OCI-LY3 (cell line): ENCODE measurements around the gene RING1.

Source experiments
- EZH2phosphoT487 ChIP-seq: fragments of 200-600 bp; shearing (Covaris generic); IDR thresholded peaks from 2 replicates; pipeline ENCODE4 v1.6.1; 2018; ENCODE audit warnings: antibody characterized with exemption, mixed run types, low read depth
- TF ChIP-seq, protein P1 (sequence below): fragments of 200-600, 300-600 bp; sonication (generic); IDR thresholded peaks from 2 replicates; pipeline ENCODE4 v1.5.1; 2014; ENCODE audit warnings: antibody characterized with exemption, low read length, low read depth

DNA sequence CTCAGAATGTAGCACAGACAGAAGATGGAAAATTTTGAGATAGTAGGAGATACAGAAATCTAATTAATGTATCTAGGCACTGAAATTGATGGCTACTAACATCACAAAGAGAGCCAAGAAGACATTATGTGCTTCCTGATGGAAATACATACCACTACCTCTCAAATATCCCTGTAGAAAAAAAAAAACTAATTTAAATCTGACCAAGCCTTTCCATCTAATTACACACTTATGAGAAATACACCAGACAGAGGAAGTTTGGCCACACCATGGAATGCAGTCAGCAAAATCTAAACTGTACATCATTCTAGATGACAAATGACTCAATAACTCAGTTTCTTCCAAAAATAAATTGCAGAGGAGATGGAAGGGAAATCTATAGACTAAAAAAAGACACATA lies 44.5 kb downstream of the RING1 start:
- TF ChIP-seq, protein P1, sequence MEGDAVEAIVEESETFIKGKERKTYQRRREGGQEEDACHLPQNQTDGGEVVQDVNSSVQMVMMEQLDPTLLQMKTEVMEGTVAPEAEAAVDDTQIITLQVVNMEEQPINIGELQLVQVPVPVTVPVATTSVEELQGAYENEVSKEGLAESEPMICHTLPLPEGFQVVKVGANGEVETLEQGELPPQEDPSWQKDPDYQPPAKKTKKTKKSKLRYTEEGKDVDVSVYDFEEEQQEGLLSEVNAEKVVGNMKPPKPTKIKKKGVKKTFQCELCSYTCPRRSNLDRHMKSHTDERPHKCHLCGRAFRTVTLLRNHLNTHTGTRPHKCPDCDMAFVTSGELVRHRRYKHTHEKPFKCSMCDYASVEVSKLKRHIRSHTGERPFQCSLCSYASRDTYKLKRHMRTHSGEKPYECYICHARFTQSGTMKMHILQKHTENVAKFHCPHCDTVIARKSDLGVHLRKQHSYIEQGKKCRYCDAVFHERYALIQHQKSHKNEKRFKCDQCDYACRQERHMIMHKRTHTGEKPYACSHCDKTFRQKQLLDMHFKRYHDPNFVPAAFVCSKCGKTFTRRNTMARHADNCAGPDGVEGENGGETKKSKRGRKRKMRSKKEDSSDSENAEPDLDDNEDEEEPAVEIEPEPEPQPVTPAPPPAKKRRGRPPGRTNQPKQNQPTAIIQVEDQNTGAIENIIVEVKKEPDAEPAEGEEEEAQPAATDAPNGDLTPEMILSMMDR: no peak
- TF ChIP-seq EZH2phosphoT487: no peak
